ENCODE measurements around the gene RAD51C. TPM values are rescaled to one million over a fixed set of nuclear protein-coding genes. Genes with fewer than 3 reads are reported as not detected.

Gene RAD51C
- total RNA-seq, 1 donor from 2014 or later, result 37.6 TPM

DNA sequence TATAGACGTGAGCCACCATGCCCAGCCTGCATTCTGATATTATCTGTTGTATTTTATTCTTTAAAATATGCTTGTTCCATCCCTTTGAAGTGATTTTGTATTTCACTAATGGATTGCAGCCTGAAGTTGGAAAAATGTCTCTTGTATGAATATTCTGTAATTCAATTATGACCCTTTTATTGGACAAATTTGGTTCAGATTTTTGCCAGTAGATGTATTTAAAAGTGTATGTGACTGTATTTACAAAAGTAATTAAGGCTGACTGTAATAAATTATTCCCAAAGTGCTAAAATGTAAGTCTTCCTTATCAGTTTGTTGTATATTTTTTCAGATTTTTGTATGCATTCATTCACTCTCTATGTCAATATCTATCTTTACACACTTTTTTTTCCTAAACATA, 87.0 kb downstream of the RAD51C start:
- H3K36me3 ChIP-seq, result no peaks in the 10 kb centered on the region
- no peak overlapping the region for H3K4me3 ChIP-seq
- no peaks in the 10 kb centered on the region for H3K4me1 ChIP-seq
- intact Hi-C loops (cut with micrococcal nuclease), result no loop called here
- peaks cover 5% of the 10 kb centered on the region for H3K27me3 ChIP-seq (ENCODE audit: low read depth)
- no peaks in the 10 kb centered on the region for H3K9me3 ChIP-seq (replicated peaks)
- H3K27ac ChIP-seq (replicated peaks), result no peak overlapping the region
- no peak for DNase-seq
- TF ChIP-seq, protein P1, sequence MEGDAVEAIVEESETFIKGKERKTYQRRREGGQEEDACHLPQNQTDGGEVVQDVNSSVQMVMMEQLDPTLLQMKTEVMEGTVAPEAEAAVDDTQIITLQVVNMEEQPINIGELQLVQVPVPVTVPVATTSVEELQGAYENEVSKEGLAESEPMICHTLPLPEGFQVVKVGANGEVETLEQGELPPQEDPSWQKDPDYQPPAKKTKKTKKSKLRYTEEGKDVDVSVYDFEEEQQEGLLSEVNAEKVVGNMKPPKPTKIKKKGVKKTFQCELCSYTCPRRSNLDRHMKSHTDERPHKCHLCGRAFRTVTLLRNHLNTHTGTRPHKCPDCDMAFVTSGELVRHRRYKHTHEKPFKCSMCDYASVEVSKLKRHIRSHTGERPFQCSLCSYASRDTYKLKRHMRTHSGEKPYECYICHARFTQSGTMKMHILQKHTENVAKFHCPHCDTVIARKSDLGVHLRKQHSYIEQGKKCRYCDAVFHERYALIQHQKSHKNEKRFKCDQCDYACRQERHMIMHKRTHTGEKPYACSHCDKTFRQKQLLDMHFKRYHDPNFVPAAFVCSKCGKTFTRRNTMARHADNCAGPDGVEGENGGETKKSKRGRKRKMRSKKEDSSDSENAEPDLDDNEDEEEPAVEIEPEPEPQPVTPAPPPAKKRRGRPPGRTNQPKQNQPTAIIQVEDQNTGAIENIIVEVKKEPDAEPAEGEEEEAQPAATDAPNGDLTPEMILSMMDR (IDR thresholded peaks at IDR 0.05; ENCODE audit: borderline replicate concordance), result no peak

DNA sequence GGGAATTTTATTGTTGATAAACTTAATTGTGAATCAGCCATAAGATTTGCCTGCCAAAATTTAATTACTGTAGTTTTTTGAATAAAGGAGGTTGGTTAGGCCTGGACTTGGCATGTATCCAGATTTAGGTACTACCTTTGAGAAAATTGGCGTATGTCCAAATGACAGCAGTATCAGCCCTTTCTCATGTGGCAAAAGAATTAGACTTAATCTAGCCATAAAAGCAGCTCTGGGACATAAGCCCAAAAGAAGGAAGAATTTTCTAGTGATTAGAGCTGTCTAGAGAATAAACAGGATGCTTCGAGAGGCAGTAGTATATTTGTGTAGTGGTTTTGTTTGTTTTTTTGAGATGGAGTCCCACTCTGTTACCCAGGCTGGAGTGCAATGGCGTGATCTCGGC, 91.0 kb downstream of the RAD51C start:
- no peak overlapping the region for H3K4me3 ChIP-seq
- no peaks in the 10 kb centered on the region for H3K9me3 ChIP-seq (replicated peaks)
- TF ChIP-seq, protein P1 (IDR thresholded peaks at IDR 0.05; ENCODE audit: borderline replicate concordance), result no peak
- intact Hi-C loops (cut with micrococcal nuclease), result no loop called here
- no peak for DNase-seq
- no peaks in the 10 kb centered on the region for H3K36me3 ChIP-seq
- H3K4me1 ChIP-seq, result no peaks in the 10 kb centered on the region
- peaks cover 4% of the 10 kb centered on the region for H3K27me3 ChIP-seq (ENCODE audit: low read depth)
- no peak overlapping the region for H3K27ac ChIP-seq (replicated peaks)

DNA sequence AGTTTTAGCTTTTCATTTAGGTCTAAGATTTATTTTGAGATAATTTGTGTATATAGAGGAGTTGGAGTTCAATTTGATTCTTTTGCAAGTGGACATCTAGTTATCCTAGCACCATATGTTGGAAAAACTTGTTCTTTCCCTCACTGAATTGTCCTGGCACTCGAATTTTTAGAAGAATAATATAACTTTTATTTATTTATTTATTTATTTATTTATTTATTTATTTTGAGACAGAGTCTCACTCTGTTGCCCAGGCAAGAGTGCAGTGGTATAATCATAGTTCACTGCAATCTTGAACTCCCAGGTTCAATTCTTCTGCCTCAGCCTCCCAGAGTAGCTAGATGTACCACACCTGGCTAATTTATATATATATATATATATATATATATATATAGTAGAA, 92.7 kb downstream of the RAD51C start:
- no peak for DNase-seq
- TF ChIP-seq, protein P1 (IDR thresholded peaks at IDR 0.05; ENCODE audit: borderline replicate concordance), result no peak
- Histone ChIP-seq H3K27ac (replicated peaks) (no peak overlapping the region), H3K27me3 (ENCODE audit: low read depth) (peaks cover 4% of the 10 kb centered on the region), H3K4me1 (no peaks in the 10 kb centered on the region), H3K36me3 (no peaks in the 10 kb centered on the region), H3K4me3 (no peak overlapping the region), H3K9me3 (replicated peaks) (no peaks in the 10 kb centered on the region)
- intact Hi-C loops (cut with micrococcal nuclease), result no loop called here

Other genes with a start within 250 kb of the RAD51C start
- gene HSF5, start 204.2 kb upstream of the RAD51C start, total RNA-seq, result not detected
- 24.0 TPM for gene MTMR4, start 178.0 kb upstream of the RAD51C start, total RNA-seq
- 0.19 TPM for gene TEX14, start 557 bp upstream of the RAD51C start, total RNA-seq
- gene PPM1E, start 63.3 kb downstream of the RAD51C start, total RNA-seq, result 0.80 TPM